OCI-LY3 (cell line): ENCODE data around the gene PLD3.

ENCODE experiments used
- H2AFZ ChIP-seq: fragments of 200-600, 300-600 bp; shearing (Covaris generic); 2 replicates; pipeline ENCODE4 v1.6.0; 2014; ENCODE audit warnings: antibody characterized with exemption, low read depth, low read length
- H3K27ac ChIP-seq: fragments of 200-600, 300-600 bp; sonication (generic); 2 replicates; pipeline ENCODE4 v1.5.1; 2014; ENCODE audit warnings: mild to moderate bottlenecking, low read length, moderate library complexity, mixed read lengths
- H3K27me3 ChIP-seq: fragments of 200-600, 300-600 bp; sonication (generic); 2 replicates; pipeline ENCODE4 v1.6.1; 2014; ENCODE audit warnings: low read depth, low read length, mixed read lengths
- H3K36me3 ChIP-seq: fragments of 200-600, 300-600 bp; sonication (generic); replicated peaks from 2 replicates; pipeline ENCODE3; 2014; ENCODE audit warnings: low read depth, low read length, mixed read lengths
- H3K4me1 ChIP-seq: fragments of 300-600, 200-600 bp; sonication (generic); 2 replicates; pipeline ENCODE4 v1.6.1; 2014; ENCODE audit warnings: low read length, mixed read lengths
- H3K4me2 ChIP-seq: fragments of 200-600, 300-600 bp; sonication (generic); 2 replicates; pipeline ENCODE4 v1.6.1; 2014; ENCODE audit warnings: low read length, mixed read lengths
- H3K4me3 ChIP-seq: fragments of 300-600, 200-600 bp; sonication (generic); 2 replicates; pipeline ENCODE4 v1.5.1; 2014; ENCODE audit warnings: antibody characterized with exemption, mild to moderate bottlenecking, low read length, moderate library complexity
- H3K79me2 ChIP-seq: fragments of 300-600, 200-600 bp; shearing (Covaris generic); 2 replicates; pipeline ENCODE4 v1.6.1; 2014; ENCODE audit warnings: mild to moderate bottlenecking, low read length, mixed read lengths
- H3K9ac ChIP-seq: fragments of 300-600, 200-600 bp; shearing (Covaris generic); 2 replicates; pipeline ENCODE4 v1.6.0; 2014; ENCODE audit warnings: mild to moderate bottlenecking, low read length, moderate library complexity
- H3K9me3 ChIP-seq: fragments of 200-600, 300-600 bp; shearing (Covaris generic); 2 replicates; pipeline ENCODE4 v1.6.1; 2014; ENCODE audit warnings: low read length, mixed read lengths; ENCODE audit not compliant: insufficient read depth
- H4K20me1 ChIP-seq: fragments of 200-600, 300-600 bp; sonication (generic); 2 replicates; pipeline ENCODE4 v1.6.1; 2016; ENCODE audit warnings: low read length, mixed read lengths; ENCODE audit not compliant: insufficient read depth
- CTCF ChIP-seq: fragments of 200-600, 300-600 bp; sonication (generic); IDR thresholded peaks from 2 replicates; pipeline ENCODE4 v1.5.1; 2014; ENCODE audit warnings: antibody characterized with exemption, low read length, low read depth
- EZH2phosphoT487 ChIP-seq: fragments of 200-600 bp; shearing (Covaris generic); IDR thresholded peaks from 2 replicates; pipeline ENCODE4 v1.6.1; 2018; ENCODE audit warnings: antibody characterized with exemption, mixed run types, low read depth

Gene PLD3

DNA sequence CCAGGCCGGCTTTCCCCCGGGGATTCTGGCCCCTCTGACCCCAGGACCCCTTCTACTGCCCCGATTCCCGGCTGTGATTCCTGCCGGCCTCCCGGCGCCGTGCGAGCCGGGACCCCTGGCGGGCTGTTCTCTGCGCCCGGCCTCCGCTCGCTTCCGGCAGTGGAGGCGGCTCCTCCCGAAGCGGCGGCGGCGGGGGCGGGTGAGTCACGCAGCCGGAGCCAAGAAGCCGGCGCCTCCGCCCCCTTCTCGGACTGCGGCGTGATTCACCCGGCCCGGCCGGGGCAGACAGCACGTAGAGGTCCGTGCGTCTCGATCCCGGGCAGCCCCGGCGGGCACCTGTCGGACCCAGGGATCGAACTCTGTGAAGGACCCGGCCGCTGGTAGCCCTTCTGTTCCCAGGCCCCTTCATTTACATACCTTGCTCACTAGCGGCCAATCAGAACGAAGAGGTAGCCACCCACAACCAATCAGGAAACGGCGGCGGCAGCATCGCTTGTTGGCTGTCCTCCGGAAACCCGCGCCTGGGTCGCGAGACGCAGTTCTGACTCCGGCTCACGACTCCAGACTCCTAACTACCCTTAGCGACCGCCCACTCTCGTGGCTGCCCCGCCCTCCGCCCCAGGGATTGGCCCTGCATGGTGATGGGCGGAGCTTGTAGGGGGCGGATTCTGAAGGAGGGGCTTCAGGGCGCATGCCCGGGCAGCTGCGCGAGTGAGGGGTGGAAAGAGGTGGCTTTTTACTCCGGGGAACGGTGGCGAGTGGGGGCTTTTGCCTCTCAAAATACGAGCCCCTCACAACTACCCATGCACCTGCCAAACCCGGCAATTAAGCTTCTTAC, 77.2 kb downstream of the PLD3 start, which contains the start of gene SERTAD1:
Gene SERTAD1, minus strand, starts transcription at position 543 of the 838 bp plus-strand sequence. CDS start 2,446 bp downstream, outside the sequence.
- H3K4me1 ChIP-seq: peaks cover 13% of the 10 kb centered on the region
- TF ChIP-seq EZH2phosphoT487 (no peak), CTCF (peak; percentile 91)
- no peaks in the 10 kb centered on the region for H3K27me3 ChIP-seq
- peaks cover 6% of the 10 kb centered on the region; the same call in 1 of the 2 replicates for H3K79me2 ChIP-seq
- H3K9me3 ChIP-seq: no peaks in the 10 kb centered on the region
- H3K36me3 ChIP-seq: peaks cover 8% of the 10 kb centered on the region
- H4K20me1 ChIP-seq: no peaks in the 10 kb centered on the region
- peak within 1 kb of the TSS; percentile 71 for H3K27ac ChIP-seq
- H3K4me2 ChIP-seq: peak within 1 kb of the TSS; percentile 99
- H3K4me3 ChIP-seq: peak within 1 kb of the TSS; percentile 95
- H3K9ac ChIP-seq: peak within 1 kb of the TSS; percentile 90
- peak within 1 kb of the TSS; percentile 57 for H2AFZ ChIP-seq
